ENCODE data around the gene NEGR1. TPM values are rescaled to one million over a fixed set of nuclear protein-coding genes. Genes with fewer than 3 reads are reported as not detected.
A peak's percentile ranks its signal among the peaks of the same experiment; 100 is the strongest.

Gene NEGR1
- total RNA-seq, 1 donor from 2014 or later = 8.6 TPM

DNA sequence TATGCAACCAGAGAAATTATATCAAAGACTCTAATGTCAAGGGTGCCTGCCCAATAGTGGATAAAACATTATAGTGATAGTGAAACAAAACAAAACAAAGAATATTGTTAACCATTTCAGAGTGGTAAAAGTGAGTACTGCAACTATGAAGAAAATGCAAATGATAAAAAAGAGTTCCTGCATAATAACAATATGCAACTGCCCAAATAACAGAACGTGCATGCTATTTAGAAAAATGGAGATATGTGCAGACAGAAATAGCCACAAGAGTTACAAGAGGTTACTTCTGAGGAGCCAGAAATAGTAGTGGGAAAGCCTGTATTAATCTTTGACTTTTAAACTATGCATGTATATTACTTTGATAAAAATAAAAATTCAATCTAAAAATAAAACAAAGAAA, 302.5 kb downstream of the NEGR1 start:
- no peaks in the 10 kb centered on the region for H3K36me3 Mint-ChIP-seq (ENCODE audit: low read depth, unreplicated experiment)
- Histone ChIP-seq H3K79me2 (ENCODE audit: insufficient read depth, low read length) (no peaks in the 10 kb centered on the region), H2AFZ (ENCODE audit: low read depth, low read length) (no peak overlapping the region), H3K4me3 (ENCODE audit: insufficient read depth, low read depth, low read length) (no peak overlapping the region), H3K9me3 (ENCODE audit: insufficient read depth, low read depth, low read length) (no peaks in the 10 kb centered on the region), H3K27ac (ENCODE audit: low read depth, low read length) (no peak overlapping the region), H3K9ac (ENCODE audit: low read length) (no peak overlapping the region), H3K4me2 (ENCODE audit: low read length) (no peak overlapping the region), H3K27me3 (ENCODE audit: insufficient read depth, low read length) (no peaks in the 10 kb centered on the region), H3K36me3 (ENCODE audit: insufficient read depth, low read length) (no peaks in the 10 kb centered on the region), H4K20me1 (ENCODE audit: insufficient read depth, low read length) (no peaks in the 10 kb centered on the region), H3K4me1 (ENCODE audit: insufficient read depth, low read length) (no peaks in the 10 kb centered on the region)
- H3K27me3 Mint-ChIP-seq (ENCODE audit: low read depth, unreplicated experiment) = no peaks in the 10 kb centered on the region
- DNase-seq (ENCODE audit: low read depth) (no peak), FAIRE-seq (no peak)
- no peak for TF ChIP-seq CTCF (IDR thresholded peaks at IDR 0.05; ENCODE audit: insufficient read depth, low read depth, low read length)
- no peak for TF ChIP-seq EZH2 (IDR thresholded peaks at IDR 0.05; ENCODE audit: insufficient read depth, low read length)
- H3K9me3 Mint-ChIP-seq (ENCODE audit: unreplicated experiment) = no peaks in the 10 kb centered on the region
- H3K4me3 Mint-ChIP-seq (ENCODE audit: unreplicated experiment) = no peak overlapping the region
- H3K4me1 Mint-ChIP-seq (ENCODE audit: low read depth, unreplicated experiment) = no peaks in the 10 kb centered on the region
- no peak overlapping the region for H3K27ac Mint-ChIP-seq (ENCODE audit: unreplicated experiment)

- FAIRE-seq (no peak), DNase-seq (ENCODE audit: low read depth) (no peak)
- H3K27me3 Mint-ChIP-seq (ENCODE audit: low read depth, unreplicated experiment) = no peaks in the 10 kb centered on the region
- H3K9me3 ChIP-seq (ENCODE audit: insufficient read depth, low read depth, low read length) = no peaks in the 10 kb centered on the region
- H3K4me2 ChIP-seq (ENCODE audit: low read length) = no peak overlapping the region
- no peak overlapping the region for H3K4me3 ChIP-seq (ENCODE audit: insufficient read depth, low read depth, low read length)
- no peak overlapping the region for H2AFZ ChIP-seq (ENCODE audit: low read depth, low read length)
- H3K27ac ChIP-seq (ENCODE audit: low read depth, low read length) = no peak overlapping the region
- no peaks in the 10 kb centered on the region for H3K36me3 Mint-ChIP-seq (ENCODE audit: low read depth, unreplicated experiment)
- no peaks in the 10 kb centered on the region for H3K36me3 ChIP-seq (ENCODE audit: insufficient read depth, low read length)
- H3K4me1 ChIP-seq (ENCODE audit: insufficient read depth, low read length) = no peaks in the 10 kb centered on the region
- H3K9me3 Mint-ChIP-seq (ENCODE audit: unreplicated experiment) = no peaks in the 10 kb centered on the region
- H3K27ac Mint-ChIP-seq (ENCODE audit: unreplicated experiment) = no peak overlapping the region
- H3K9ac ChIP-seq (ENCODE audit: low read length) = no peak overlapping the region
- H3K4me3 Mint-ChIP-seq (ENCODE audit: unreplicated experiment) = no peak overlapping the region
- no peaks in the 10 kb centered on the region for H4K20me1 ChIP-seq (ENCODE audit: insufficient read depth, low read length)
- H3K27me3 ChIP-seq (ENCODE audit: insufficient read depth, low read length) = no peaks in the 10 kb centered on the region
- TF ChIP-seq EZH2 (IDR thresholded peaks at IDR 0.05; ENCODE audit: insufficient read depth, low read length) (no peak), CTCF (IDR thresholded peaks at IDR 0.05; ENCODE audit: insufficient read depth, low read depth, low read length) (no peak)
- H3K4me1 Mint-ChIP-seq (ENCODE audit: low read depth, unreplicated experiment) = peaks cover 2% of the 10 kb centered on the region
- H3K79me2 ChIP-seq (ENCODE audit: insufficient read depth, low read length) = no peaks in the 10 kb centered on the region
Measured at GRCh38 chr1:71967670-71968069, 314.7 kb downstream of the NEGR1 start.

DNA sequence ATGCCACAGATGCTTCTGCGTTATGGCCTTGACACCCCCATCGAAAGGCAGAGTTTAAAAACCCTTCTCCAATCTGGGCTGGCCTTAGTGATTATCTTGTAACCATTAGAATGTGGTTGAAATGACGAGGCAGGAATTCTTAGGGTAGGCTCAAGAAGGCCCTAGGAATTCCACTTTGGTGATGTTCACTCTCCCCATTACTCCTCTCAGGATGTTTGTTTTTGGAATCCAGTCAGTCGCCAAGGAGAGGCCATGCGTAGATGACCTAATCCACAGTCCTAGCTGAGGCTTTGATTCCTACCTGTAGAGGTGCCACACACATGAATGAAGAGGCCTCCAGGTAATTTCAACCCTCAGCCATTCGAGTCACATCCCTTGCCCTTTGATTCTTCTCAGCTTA, 318.2 kb downstream of the NEGR1 start:
- Mint-ChIP-seq H3K9me3 (ENCODE audit: unreplicated experiment) (no peaks in the 10 kb centered on the region), H3K36me3 (ENCODE audit: low read depth, unreplicated experiment) (no peaks in the 10 kb centered on the region), H3K27me3 (ENCODE audit: low read depth, unreplicated experiment) (no peaks in the 10 kb centered on the region), H3K4me3 (ENCODE audit: unreplicated experiment) (no peak overlapping the region), H3K4me1 (ENCODE audit: low read depth, unreplicated experiment) (peaks cover 2% of the 10 kb centered on the region), H3K27ac (ENCODE audit: unreplicated experiment) (peak overlapping the region; percentile 34)
- H3K4me1 ChIP-seq (ENCODE audit: insufficient read depth, low read length) = no peaks in the 10 kb centered on the region
- no peak overlapping the region for H2AFZ ChIP-seq (ENCODE audit: low read depth, low read length)
- H3K27ac ChIP-seq (ENCODE audit: low read depth, low read length) = no peak overlapping the region
- no peak for FAIRE-seq
- H3K27me3 ChIP-seq (ENCODE audit: insufficient read depth, low read length) = no peaks in the 10 kb centered on the region
- DNase-seq (ENCODE audit: low read depth) = peak; percentile 41
- no peaks in the 10 kb centered on the region for H4K20me1 ChIP-seq (ENCODE audit: insufficient read depth, low read length)
- no peak for TF ChIP-seq EZH2 (IDR thresholded peaks at IDR 0.05; ENCODE audit: insufficient read depth, low read length)
- no peaks in the 10 kb centered on the region for H3K36me3 ChIP-seq (ENCODE audit: insufficient read depth, low read length)
- H3K79me2 ChIP-seq (ENCODE audit: insufficient read depth, low read length) = no peaks in the 10 kb centered on the region
- H3K4me2 ChIP-seq (ENCODE audit: low read length) = no peak overlapping the region
- H3K9ac ChIP-seq (ENCODE audit: low read length) = no peak overlapping the region
- H3K9me3 ChIP-seq (ENCODE audit: insufficient read depth, low read depth, low read length) = no peaks in the 10 kb centered on the region
- H3K4me3 ChIP-seq (ENCODE audit: insufficient read depth, low read depth, low read length) = no peak overlapping the region
